DOHH2 (cell line): Measurements from ENCODE around the gene PNMA3.

Source experiments
- H3F3A ChIP-seq: fragments of 200-600 bp; sonication (generic), shearing (Covaris generic); 2 replicates; pipeline ENCODE4 v1.6.0; 2016; ENCODE audit warnings: antibody characterized with exemption, mild to moderate bottlenecking; ENCODE audit not compliant: control insufficient read depth, insufficient read depth
- H3K27ac ChIP-seq: fragments of 200-600 bp; sonication (generic); 2 replicates; pipeline ENCODE4 v1.5.1; 2014; ENCODE audit warnings: low read depth, mild to moderate bottlenecking, low read length, moderate library complexity
- H3K27me3 ChIP-seq: fragments of 200-600 bp; sonication (generic); 2 replicates; pipeline ENCODE4 v1.6.1; 2014; ENCODE audit warnings: mild to moderate bottlenecking, low read length, mixed read lengths; ENCODE audit not compliant: control insufficient read depth
- H3K36me3 ChIP-seq: fragments of 200-600 bp; sonication (generic); 2 replicates; pipeline ENCODE4 v1.6.1; 2014; ENCODE audit warnings: mild to moderate bottlenecking, low read length, moderate library complexity, mixed read lengths; ENCODE audit not compliant: control insufficient read depth
- H3K4me1 ChIP-seq: fragments of 200-600 bp; sonication (generic); 2 replicates; pipeline ENCODE4 v1.6.1; 2014; ENCODE audit warnings: mild to moderate bottlenecking, low read length, mixed read lengths; ENCODE audit not compliant: control insufficient read depth
- H3K4me2 ChIP-seq: fragments of 200-600 bp; sonication (generic); 2 replicates; pipeline ENCODE4 v1.6.0; 2014; ENCODE audit warnings: mild to moderate bottlenecking, low read length, moderate library complexity
- H3K4me3 ChIP-seq: fragments of 200-600 bp; sonication (generic); 2 replicates; pipeline ENCODE4 v1.5.1; 2014; ENCODE audit warnings: mild to moderate bottlenecking, low read length, mixed read lengths
- H3K79me2 ChIP-seq: fragments of 200-600 bp; sonication (generic); 2 replicates; pipeline ENCODE4 v1.6.1; 2014; ENCODE audit warnings: mild to moderate bottlenecking, low read length, mixed read lengths; ENCODE audit not compliant: control insufficient read depth
- H3K9me2 ChIP-seq: fragments of 200-600 bp; sonication (generic); replicated peaks from 2 replicates; pipeline ENCODE4 v1.6.1; 2014; ENCODE audit warnings: mild to moderate bottlenecking, low read length, mixed read lengths; ENCODE audit not compliant: control insufficient read depth
- H3K9me3 ChIP-seq: fragments of 200-600 bp; sonication (generic); 2 replicates; pipeline ENCODE4 v1.6.1; 2014; ENCODE audit warnings: antibody characterized with exemption, low read length, mixed read lengths; ENCODE audit not compliant: control insufficient read depth, insufficient read depth
- H4K20me1 ChIP-seq: fragments of 200-600 bp; sonication (generic); 2 replicates; pipeline ENCODE4 v1.6.0; 2014; ENCODE audit warnings: low read depth, mild to moderate bottlenecking, antibody characterized with exemption, low read length, moderate library complexity; ENCODE audit not compliant: control insufficient read depth, insufficient read depth
- EZH2phosphoT487 ChIP-seq: fragments of 200-600 bp; sonication (generic); IDR thresholded peaks from 2 replicates; pipeline ENCODE4 v1.6.1; 2017; ENCODE audit warnings: borderline replicate concordance, mild to moderate bottlenecking, antibody characterized with exemption, low read length, moderate library complexity, mixed read lengths
- TF ChIP-seq, protein P1 (sequence below): fragments of 200-600 bp; sonication (generic); IDR thresholded peaks from one replicate; pipeline ENCODE4 v1.5.1; 2014; ENCODE audit warnings: antibody characterized with exemption, mild to moderate bottlenecking, low read depth, low read length; ENCODE audit not compliant: poor library complexity, severe bottlenecking

Gene PNMA3

DNA sequence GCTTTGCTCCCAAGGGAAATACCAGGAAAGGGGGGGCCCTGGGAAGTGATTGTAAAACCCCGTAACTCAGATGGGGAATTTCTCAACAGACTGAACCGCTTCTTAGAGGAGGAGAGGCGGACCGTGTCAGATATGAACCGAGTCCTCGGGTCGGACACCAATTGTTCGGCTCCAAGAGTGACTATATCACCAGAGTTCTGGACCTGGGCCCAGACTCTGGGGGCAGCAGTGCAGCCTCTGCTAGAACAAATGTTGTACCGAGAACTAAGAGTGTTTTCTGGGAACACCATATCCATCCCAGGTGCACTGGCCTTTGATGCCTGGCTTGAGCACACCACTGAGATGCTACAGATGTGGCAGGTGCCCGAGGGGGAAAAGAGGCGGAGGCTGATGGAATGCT, 1.0 kb downstream of the PNMA3 start:
- H3K27ac ChIP-seq: no peak overlapping the region
- no peak for TF ChIP-seq EZH2phosphoT487
- TF ChIP-seq, protein P1, sequence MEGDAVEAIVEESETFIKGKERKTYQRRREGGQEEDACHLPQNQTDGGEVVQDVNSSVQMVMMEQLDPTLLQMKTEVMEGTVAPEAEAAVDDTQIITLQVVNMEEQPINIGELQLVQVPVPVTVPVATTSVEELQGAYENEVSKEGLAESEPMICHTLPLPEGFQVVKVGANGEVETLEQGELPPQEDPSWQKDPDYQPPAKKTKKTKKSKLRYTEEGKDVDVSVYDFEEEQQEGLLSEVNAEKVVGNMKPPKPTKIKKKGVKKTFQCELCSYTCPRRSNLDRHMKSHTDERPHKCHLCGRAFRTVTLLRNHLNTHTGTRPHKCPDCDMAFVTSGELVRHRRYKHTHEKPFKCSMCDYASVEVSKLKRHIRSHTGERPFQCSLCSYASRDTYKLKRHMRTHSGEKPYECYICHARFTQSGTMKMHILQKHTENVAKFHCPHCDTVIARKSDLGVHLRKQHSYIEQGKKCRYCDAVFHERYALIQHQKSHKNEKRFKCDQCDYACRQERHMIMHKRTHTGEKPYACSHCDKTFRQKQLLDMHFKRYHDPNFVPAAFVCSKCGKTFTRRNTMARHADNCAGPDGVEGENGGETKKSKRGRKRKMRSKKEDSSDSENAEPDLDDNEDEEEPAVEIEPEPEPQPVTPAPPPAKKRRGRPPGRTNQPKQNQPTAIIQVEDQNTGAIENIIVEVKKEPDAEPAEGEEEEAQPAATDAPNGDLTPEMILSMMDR: no peak
- no peaks in the 10 kb centered on the region for H4K20me1 ChIP-seq
- no peaks in the 10 kb centered on the region for H3K79me2 ChIP-seq
- no peaks in the 10 kb centered on the region for H3K27me3 ChIP-seq
- no peaks in the 10 kb centered on the region for H3K4me1 ChIP-seq
- H3F3A ChIP-seq: no peaks in the 10 kb centered on the region
- H3K36me3 ChIP-seq: no peaks in the 10 kb centered on the region
- H3K9me2 ChIP-seq: no peaks in the 10 kb centered on the region
- H3K4me2 ChIP-seq: no peak overlapping the region
- H3K9me3 ChIP-seq: no peaks in the 10 kb centered on the region
- no peak overlapping the region for H3K4me3 ChIP-seq

GRCh38 chrX:153059191-153060094, 3.2 kb downstream of the PNMA3 start:
- Histone ChIP-seq H3K36me3 (no peaks in the 10 kb centered on the region), H3K4me2 (no peak overlapping the region), H3F3A (no peaks in the 10 kb centered on the region), H4K20me1 (no peaks in the 10 kb centered on the region), H3K4me3 (no peak overlapping the region), H3K27ac (no peak overlapping the region), H3K9me3 (no peaks in the 10 kb centered on the region), H3K79me2 (no peaks in the 10 kb centered on the region), H3K9me2 (no peaks in the 10 kb centered on the region), H3K27me3 (no peaks in the 10 kb centered on the region), H3K4me1 (no peaks in the 10 kb centered on the region)
- TF ChIP-seq, protein P1: no peak
- TF ChIP-seq EZH2phosphoT487: no peak

DNA sequence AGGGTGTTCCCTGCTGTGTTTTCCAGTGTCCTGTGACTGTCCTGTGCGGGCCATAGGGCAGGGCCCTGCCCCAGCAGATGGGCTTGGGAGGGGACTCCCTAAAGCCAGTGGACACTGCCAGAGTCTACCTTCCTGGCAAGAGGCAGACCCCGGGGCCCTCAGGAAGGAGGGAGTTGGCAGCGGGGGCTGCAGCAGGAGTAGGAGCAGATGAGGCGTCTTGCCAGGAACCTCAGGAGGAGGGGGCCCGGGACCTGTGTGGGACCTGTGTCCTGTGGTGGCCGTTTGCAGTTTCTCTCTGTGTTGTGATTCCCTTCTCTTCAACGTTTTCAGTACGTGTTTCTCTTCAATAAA, 3.8 kb downstream of the PNMA3 start:
- Histone ChIP-seq H3K4me3 (no peak overlapping the region), H3K79me2 (no peaks in the 10 kb centered on the region), H3K4me1 (no peaks in the 10 kb centered on the region), H3K36me3 (no peaks in the 10 kb centered on the region), H3F3A (no peaks in the 10 kb centered on the region), H3K9me2 (no peaks in the 10 kb centered on the region), H3K27ac (no peak overlapping the region), H3K4me2 (no peak overlapping the region), H4K20me1 (no peaks in the 10 kb centered on the region), H3K27me3 (no peaks in the 10 kb centered on the region), H3K9me3 (no peaks in the 10 kb centered on the region)
- no peak for TF ChIP-seq EZH2phosphoT487
- TF ChIP-seq, protein P1: no peak
